H7 (cell line): Measurements from ENCODE around the gene PNMA6F. TPM values are rescaled to one million over a fixed set of nuclear protein-coding genes. Genes with fewer than 3 reads are reported as not detected.

ENCODE experiments used
- total RNA-seq: library from RNA; depleted of rRNA; stranded (reverse); fragments of >200 nt; shearing (Covaris generic); gene quantifications from 2 replicates; pipeline ENCODE4 v1.2.3, GENCODE V29; 2014; rRNA removed

PNMA6F gene
- total RNA-seq, 1 experiment from 2014 or later, result not detected

Other genes with a start within 250 kb of the PNMA6F start
- gene PNMA6A, start 249.3 kb downstream of the PNMA6F start, total RNA-seq, result 7.5 and 9.8 TPM in 2 replicates
- not detected in 2 replicates for gene MAGEA1, start 142.5 kb downstream of the PNMA6F start, total RNA-seq
- gene ZNF275, start 12.4 kb upstream of the PNMA6F start, total RNA-seq, result 5.1 and 6.9 TPM in 2 replicates
- not detected in 2 replicates for gene PNMA6E, start 79.6 kb upstream of the PNMA6F start, total RNA-seq
- not detected in 2 replicates for gene ZFP92, start 89.7 kb upstream of the PNMA6F start, total RNA-seq
- 0.11 and 1.8 TPM in 2 replicates for gene TREX2, start 124.3 kb upstream of the PNMA6F start, total RNA-seq
- 41.5 and 47.2 TPM in 2 replicates for gene HAUS7, start 148.8 kb upstream of the PNMA6F start, total RNA-seq
- 0.83 and 1.1 TPM in 2 replicates for gene BGN, start 173.2 kb upstream of the PNMA6F start, total RNA-seq
- gene ATP2B3, start 195.9 kb upstream of the PNMA6F start, total RNA-seq, result not detected in 2 replicates